Measurements from ENCODE around the gene MROH8.

GRCh38 chr20:37218976-37219375 is 39.6 kb upstream of the MROH8 start:
- TF ChIP-seq CTCF (IDR thresholded peaks at IDR 0.05; ENCODE audit: insufficient read depth, low read length) (no peak), REST (IDR thresholded peaks at IDR 0.05; ENCODE audit: insufficient replicate concordance, low read depth) (no peak), POLR2AphosphoS5 (IDR thresholded peaks at IDR 0.05; ENCODE audit: low read depth) (no peak)

All from HL-60 (cell line).